HG03196 (cell line): ENCODE results near the gene LSS.

ENCODE experiments used
- ATAC-seq: cut with Tn5 transposase; IDR thresholded peaks from one replicate; pipeline ENCODE4 v1.9.1; 2021; ENCODE audit not compliant: unreplicated experiment

The LSS gene

GRCh38 chr21:46219591-46220239, 8.9 kb downstream of the LSS start:
- ATAC-seq: no peak

- ATAC-seq: no peak
Observed at GRCh38 chr21:46218906-46219590, 9.5 kb downstream of the LSS start.

DNA sequence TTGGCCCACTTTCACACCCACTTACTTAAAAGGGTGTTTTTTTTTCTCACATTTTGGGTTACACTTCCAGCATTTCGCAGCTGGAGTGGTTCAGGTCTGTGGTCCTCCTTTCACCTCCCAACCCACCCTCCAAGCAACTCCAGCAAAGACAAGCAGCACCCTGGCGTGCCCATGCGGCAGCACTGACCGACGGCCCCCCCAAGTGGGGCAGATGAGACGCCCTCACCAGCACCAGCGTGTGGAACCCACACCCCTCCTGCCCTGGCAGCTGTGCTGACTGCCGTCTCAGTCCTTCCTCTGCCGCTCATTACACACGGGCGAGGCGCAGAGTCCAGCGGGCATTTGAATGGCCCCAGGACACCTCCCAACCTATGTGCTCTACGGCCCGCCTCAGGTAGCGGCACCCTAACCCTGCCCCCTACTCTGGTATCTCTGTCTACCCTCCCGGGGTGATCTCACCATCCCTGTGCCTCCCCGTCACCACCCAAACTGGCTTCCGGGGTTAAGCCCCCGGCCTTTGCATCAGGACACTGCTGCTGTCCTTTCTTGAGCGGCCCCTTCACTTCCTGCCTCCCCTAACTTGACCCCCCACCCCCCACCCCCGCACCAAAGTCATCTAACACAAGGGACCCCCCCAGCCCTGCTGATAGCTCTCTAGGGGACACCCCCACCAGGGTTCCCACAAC, 10.9 kb downstream of the LSS start:
- no peak for ATAC-seq

GRCh38 chr21:46216132-46216747, 12.3 kb downstream of the LSS start:
- ATAC-seq: no peak

GRCh38 chr21:46215436-46216131, 13.0 kb downstream of the LSS start:
- ATAC-seq: no peak

- ATAC-seq: no peak
Observed at GRCh38 chr21:46214478-46215340, 13.9 kb downstream of the LSS start.

- ATAC-seq: no peak
Observed at GRCh38 chr21:46213620-46214286, 14.8 kb downstream of the LSS start.

- ATAC-seq: no peak
Observed at GRCh38 chr21:46212721-46213484, 15.7 kb downstream of the LSS start.

DNA sequence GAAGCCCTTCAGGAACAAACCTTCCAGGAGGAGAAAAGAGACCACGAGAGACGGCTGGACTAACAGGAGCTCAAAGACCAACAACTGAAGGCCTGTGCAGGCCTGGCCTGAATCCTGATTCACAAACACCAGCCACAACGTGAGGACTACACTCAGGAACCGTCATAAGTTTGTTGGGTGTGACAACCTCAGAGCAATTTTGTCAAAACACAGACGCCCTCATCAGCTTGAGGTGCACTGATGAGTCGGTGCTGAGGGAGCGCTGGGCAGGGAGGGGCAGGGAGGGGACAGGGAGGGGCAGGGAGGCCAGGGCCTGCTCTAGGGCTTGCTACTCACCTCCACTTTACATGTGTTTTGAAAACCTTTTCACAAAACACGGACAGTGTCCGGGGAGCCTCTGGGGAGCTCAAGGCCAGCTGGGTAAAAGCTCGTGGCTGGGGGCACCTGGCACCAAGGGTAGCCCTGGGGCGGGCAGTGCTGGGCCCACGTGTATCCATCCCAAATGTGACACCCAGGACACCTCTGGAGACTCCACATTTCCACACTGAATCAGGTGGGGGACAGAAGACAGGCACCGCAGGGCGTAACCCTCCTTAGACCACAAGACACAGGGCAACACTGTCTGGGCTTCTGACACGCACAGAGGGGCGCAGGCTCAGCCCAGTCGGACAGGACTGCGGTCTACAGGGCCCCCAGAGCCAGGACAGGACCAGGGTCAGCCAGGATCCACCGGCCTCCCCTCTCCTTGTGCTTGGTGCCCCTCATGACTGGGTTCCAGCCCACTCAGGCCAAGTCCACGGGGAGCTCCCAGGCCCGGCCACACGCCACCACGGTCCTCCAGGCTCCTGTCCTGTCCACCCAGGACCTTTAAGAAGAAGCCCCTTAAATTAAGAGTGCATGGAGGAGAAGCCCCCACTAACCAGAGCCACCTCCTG, 16.5 kb downstream of the LSS start:
- ATAC-seq: no peak

GRCh38 chr21:46211376-46211775, 17.2 kb downstream of the LSS start:
- no peak for ATAC-seq

GRCh38 chr21:46210378-46211136, 18.0 kb downstream of the LSS start:
- ATAC-seq: no peak

- ATAC-seq: no peak
Observed at GRCh38 chr21:46208761-46209721, 19.5 kb downstream of the LSS start.

- no peak for ATAC-seq
Observed at GRCh38 chr21:46207920-46208591, 20.5 kb downstream of the LSS start.

- no peak for ATAC-seq
Observed at GRCh38 chr21:46207006-46207919, 21.3 kb downstream of the LSS start.
